ENCODE results near the gene FAR2.
"Not testable (repeated sequence)": the region's sequence is repeated elsewhere in the genome, so short reads cannot be mapped to it uniquely, and the experiment has no call there.

The FAR2 gene

GRCh38 chr12:29242921-29243431 is 93.9 kb downstream of the FAR2 start:
- Histone ChIP-seq H3K27ac (ENCODE audit: low read length) (no peak overlapping the region), H3K4me1 (ENCODE audit: insufficient read depth, low read length) (peaks cover 20% of the 10 kb centered on the region; the same call in 1 of the 2 replicates), H3K27me3 (ENCODE audit: insufficient read depth, low read length) (no peaks in the 10 kb centered on the region), H3K4me3 (ENCODE audit: low read length) (no peak overlapping the region), H3K9ac (ENCODE audit: low read depth, low read length) (no peak overlapping the region), H3K36me3 (ENCODE audit: insufficient read depth, low read depth, low read length) (no peaks in the 10 kb centered on the region), H3K9me3 (ENCODE audit: insufficient read depth, low read depth, low read length) (no peaks in the 10 kb centered on the region)

- H3K9me3 ChIP-seq (ENCODE audit: insufficient read depth, low read depth, low read length), result no peaks in the 10 kb centered on the region
- peaks cover 17% of the 10 kb centered on the region; the same call in 1 of the 2 replicates for H3K4me1 ChIP-seq (ENCODE audit: insufficient read depth, low read length)
- no peak overlapping the region for H3K4me3 ChIP-seq (ENCODE audit: low read length)
- no peak overlapping the region for H3K9ac ChIP-seq (ENCODE audit: low read depth, low read length)
- H3K36me3 ChIP-seq (ENCODE audit: insufficient read depth, low read depth, low read length), result no peaks in the 10 kb centered on the region
- H3K27me3 ChIP-seq (ENCODE audit: insufficient read depth, low read length), result no peaks in the 10 kb centered on the region
- no peak overlapping the region for H3K27ac ChIP-seq (ENCODE audit: low read length)
These were observed 95.2 kb downstream of the FAR2 start for GRCh38 chr12:29244159-29244765.

GRCh38 chr12:29245246-29245645 is 96.2 kb downstream of the FAR2 start:
- Histone ChIP-seq H3K9ac (ENCODE audit: low read depth, low read length) (no peak overlapping the region), H3K4me1 (ENCODE audit: insufficient read depth, low read length) (peaks cover 17% of the 10 kb centered on the region; the same call in 1 of the 2 replicates), H3K36me3 (ENCODE audit: insufficient read depth, low read depth, low read length) (no peaks in the 10 kb centered on the region), H3K4me3 (ENCODE audit: low read length) (no peak overlapping the region), H3K9me3 (ENCODE audit: insufficient read depth, low read depth, low read length) (no peaks in the 10 kb centered on the region), H3K27me3 (ENCODE audit: insufficient read depth, low read length) (no peaks in the 10 kb centered on the region), H3K27ac (ENCODE audit: low read length) (no peak overlapping the region)

- H3K36me3 ChIP-seq (ENCODE audit: insufficient read depth, low read depth, low read length), result no peaks in the 10 kb centered on the region
These were observed 100.9 kb downstream of the FAR2 start for GRCh38 chr12:29249930-29250329.

GRCh38 chr12:29253906-29254625 is 105.0 kb downstream of the FAR2 start:
- no peak overlapping the region for H3K4me3 ChIP-seq (ENCODE audit: low read length)
- H3K36me3 ChIP-seq (ENCODE audit: insufficient read depth, low read depth, low read length), result no peaks in the 10 kb centered on the region
- no peaks in the 10 kb centered on the region for H3K9me3 ChIP-seq (ENCODE audit: insufficient read depth, low read depth, low read length)
- H3K27me3 ChIP-seq (ENCODE audit: insufficient read depth, low read length), result no peaks in the 10 kb centered on the region
- H3K27ac ChIP-seq (ENCODE audit: low read length), result no peak overlapping the region
- no peak overlapping the region for H3K9ac ChIP-seq (ENCODE audit: low read depth, low read length)
- H3K4me1 ChIP-seq (ENCODE audit: insufficient read depth, low read length), result no peaks in the 10 kb centered on the region

More at GRCh38 chr12:29249930-29250329, 100.9 kb downstream of the FAR2 start:
- Histone ChIP-seq H3K27ac (ENCODE audit: low read length) (no peak overlapping the region), H3K9ac (ENCODE audit: low read depth, low read length) (no peak overlapping the region), H3K9me3 (ENCODE audit: insufficient read depth, low read depth, low read length) (no peaks in the 10 kb centered on the region), H3K4me1 (ENCODE audit: insufficient read depth, low read length) (no peaks in the 10 kb centered on the region), H3K27me3 (ENCODE audit: insufficient read depth, low read length) (no peaks in the 10 kb centered on the region), H3K4me3 (ENCODE audit: low read length) (no peak overlapping the region)

DNA sequence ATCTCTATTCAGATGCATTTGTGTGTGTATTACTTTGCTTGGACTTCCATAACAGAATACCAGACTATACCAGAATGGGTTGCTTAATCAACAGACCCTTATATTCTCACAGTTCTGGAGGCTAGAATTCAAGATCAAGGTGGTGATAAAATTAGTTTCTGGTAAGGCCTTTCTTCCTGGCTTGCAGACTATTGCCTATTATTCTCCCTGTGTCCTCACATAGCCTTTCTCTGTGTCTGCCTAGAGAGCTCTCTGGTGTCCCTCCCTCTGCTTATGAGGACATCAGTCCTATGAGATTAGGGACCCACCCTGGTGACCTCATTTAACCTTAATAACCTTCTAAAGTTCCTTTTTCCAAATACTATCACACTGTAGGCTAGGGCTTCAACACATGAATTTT is 106.0 kb downstream of the FAR2 start:
- no peaks in the 10 kb centered on the region for H3K27me3 ChIP-seq (ENCODE audit: insufficient read depth, low read length)
- no peak overlapping the region for H3K9ac ChIP-seq (ENCODE audit: low read depth, low read length)
- no peaks in the 10 kb centered on the region for H3K36me3 ChIP-seq (ENCODE audit: insufficient read depth, low read depth, low read length)
- no peak overlapping the region for H3K4me3 ChIP-seq (ENCODE audit: low read length)
- H3K4me1 ChIP-seq (ENCODE audit: insufficient read depth, low read length), result no peaks in the 10 kb centered on the region
- H3K27ac ChIP-seq (ENCODE audit: low read length), result no peak overlapping the region
- H3K9me3 ChIP-seq (ENCODE audit: insufficient read depth, low read depth, low read length), result no peaks in the 10 kb centered on the region

DNA sequence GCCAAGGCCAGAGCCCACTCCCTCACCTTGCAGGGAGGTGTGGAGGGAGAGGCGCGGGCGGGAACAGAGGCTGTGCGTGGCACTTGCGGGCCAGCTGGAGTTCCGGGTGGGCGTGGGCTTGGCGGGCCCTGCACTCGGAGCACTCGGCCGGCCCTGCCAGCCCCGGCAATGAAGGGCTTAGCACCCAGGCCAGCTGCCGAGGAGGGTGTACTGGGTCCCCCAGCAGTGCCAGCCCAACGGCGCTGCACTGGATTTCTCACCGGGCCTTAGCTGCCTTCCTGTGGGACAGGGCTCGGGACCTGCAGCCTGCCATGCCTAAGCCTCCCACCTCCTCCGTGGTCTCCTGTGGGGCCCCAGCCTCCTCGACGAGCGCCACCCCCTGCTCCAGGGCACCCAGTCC is 107.5 kb downstream of the FAR2 start:
- no peaks in the 10 kb centered on the region for H3K9me3 ChIP-seq (ENCODE audit: insufficient read depth, low read depth, low read length)
- no peak overlapping the region for H3K9ac ChIP-seq (ENCODE audit: low read depth, low read length)
- H3K27ac ChIP-seq (ENCODE audit: low read length), result no peak overlapping the region
- no peaks in the 10 kb centered on the region for H3K36me3 ChIP-seq (ENCODE audit: insufficient read depth, low read depth, low read length)
- H3K4me3 ChIP-seq (ENCODE audit: low read length), result no peak overlapping the region
- H3K27me3 ChIP-seq (ENCODE audit: insufficient read depth, low read length), result no peaks in the 10 kb centered on the region
- H3K4me1 ChIP-seq (ENCODE audit: insufficient read depth, low read length), result no peaks in the 10 kb centered on the region

- H3K9ac ChIP-seq (ENCODE audit: low read depth, low read length); H3K27me3 ChIP-seq (ENCODE audit: insufficient read depth, low read length); H3K9me3 ChIP-seq (ENCODE audit: insufficient read depth, low read depth, low read length); H3K4me3 ChIP-seq (ENCODE audit: low read length); H3K4me1 ChIP-seq (ENCODE audit: insufficient read depth, low read length); H3K36me3 ChIP-seq (ENCODE audit: insufficient read depth, low read depth, low read length); H3K27ac ChIP-seq (ENCODE audit: low read length): not testable (repeated sequence)
These were observed 108.6 kb downstream of the FAR2 start for GRCh38 chr12:29257687-29258086.

GRCh38 chr12:29264424-29264823 is 115.3 kb downstream of the FAR2 start:
- Histone ChIP-seq H3K27me3 (ENCODE audit: insufficient read depth, low read length) (no peaks in the 10 kb centered on the region), H3K4me1 (ENCODE audit: insufficient read depth, low read length) (no peaks in the 10 kb centered on the region), H3K9me3 (ENCODE audit: insufficient read depth, low read depth, low read length) (no peaks in the 10 kb centered on the region), H3K27ac (ENCODE audit: low read length) (no peak overlapping the region), H3K4me3 (ENCODE audit: low read length) (no peak overlapping the region), H3K36me3 (ENCODE audit: insufficient read depth, low read depth, low read length) (no peaks in the 10 kb centered on the region), H3K9ac (ENCODE audit: low read depth, low read length) (no peak overlapping the region)

DNA sequence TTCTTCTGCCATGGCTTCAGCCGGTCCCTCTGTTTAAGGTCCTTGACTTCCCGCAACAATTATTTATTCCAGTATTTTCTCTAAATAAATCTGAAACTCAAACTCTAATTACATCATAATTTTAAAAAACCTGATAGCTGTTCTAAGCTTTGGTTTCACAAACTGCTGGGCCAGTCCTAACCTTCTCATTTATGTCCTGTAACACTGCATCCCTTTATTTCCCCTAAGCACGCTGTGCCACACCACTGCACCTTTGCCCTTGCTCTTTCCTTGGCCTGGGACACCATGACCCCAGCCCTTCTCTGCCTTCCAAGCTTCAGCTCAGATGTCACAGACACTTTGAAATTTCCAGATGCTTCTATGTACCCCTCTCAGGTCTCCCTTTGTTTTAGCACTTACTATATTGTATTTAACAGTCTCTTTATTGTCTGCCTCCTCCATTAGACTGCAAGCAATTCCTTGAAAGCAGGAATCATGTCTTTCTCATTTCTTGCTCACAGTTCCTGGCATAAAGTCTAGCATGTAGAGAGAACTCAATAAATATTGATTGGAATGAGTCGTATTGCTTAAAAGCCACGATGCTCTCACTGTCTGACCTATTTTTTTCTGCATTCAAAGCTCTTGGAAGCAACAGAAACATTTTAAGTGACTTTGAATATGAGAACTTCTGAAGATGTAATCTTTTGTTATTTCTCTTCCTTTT is 120.8 kb downstream of the FAR2 start:
- Histone ChIP-seq H3K4me3 (ENCODE audit: low read length) (no peak overlapping the region), H3K9ac (ENCODE audit: low read depth, low read length) (no peak overlapping the region), H3K4me1 (ENCODE audit: insufficient read depth, low read length) (peaks cover 6% of the 10 kb centered on the region; the same call in 1 of the 2 replicates), H3K27me3 (ENCODE audit: insufficient read depth, low read length) (no peaks in the 10 kb centered on the region), H3K27ac (ENCODE audit: low read length) (no peak overlapping the region), H3K9me3 (ENCODE audit: insufficient read depth, low read depth, low read length) (no peaks in the 10 kb centered on the region), H3K36me3 (ENCODE audit: insufficient read depth, low read depth, low read length) (no peaks in the 10 kb centered on the region; the same call in 1 of the 2 replicates)

DNA sequence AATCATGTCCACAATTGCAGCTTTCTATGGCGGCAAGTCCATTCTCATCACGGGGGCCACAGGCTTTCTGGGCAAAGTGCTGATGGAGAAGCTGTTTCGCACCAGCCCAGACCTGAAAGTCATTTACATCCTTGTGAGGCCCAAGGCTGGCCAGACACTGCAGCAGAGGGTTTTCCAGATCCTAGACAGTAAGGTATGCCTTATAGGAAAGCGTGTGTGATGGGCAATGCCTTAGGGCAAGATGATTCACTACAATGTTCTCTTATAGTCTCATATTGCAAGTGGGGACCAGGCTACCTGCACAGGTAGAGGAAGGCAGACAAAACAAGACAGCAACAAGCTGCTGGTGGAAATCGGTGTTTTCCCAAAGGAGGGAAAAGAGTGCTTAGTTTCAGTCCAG is 121.4 kb downstream of the FAR2 start:
- Histone ChIP-seq H3K9me3 (ENCODE audit: insufficient read depth, low read depth, low read length) (no peaks in the 10 kb centered on the region), H3K27ac (ENCODE audit: low read length) (no peak overlapping the region), H3K36me3 (ENCODE audit: insufficient read depth, low read depth, low read length) (no peaks in the 10 kb centered on the region; the same call in 1 of the 2 replicates), H3K9ac (ENCODE audit: low read depth, low read length) (no peak overlapping the region), H3K4me1 (ENCODE audit: insufficient read depth, low read length) (peaks cover 6% of the 10 kb centered on the region; the same call in 1 of the 2 replicates), H3K27me3 (ENCODE audit: insufficient read depth, low read length) (no peaks in the 10 kb centered on the region), H3K4me3 (ENCODE audit: low read length) (no peak overlapping the region)
